OCI-LY7 (cell line): ENCODE results near the gene REC8.

ENCODE experiments used
- CTCF ChIP-seq: fragments of 200-600 bp; sonication (generic); conservative IDR thresholded peaks from 2 replicates; pipeline ENCODE4 v1.5.1; 2014; ENCODE audit warnings: mild to moderate bottlenecking, antibody characterized with exemption, low read length, moderate library complexity, mixed read lengths
- EZH2phosphoT487 ChIP-seq: fragments of 200-600 bp; sonication (generic); IDR thresholded peaks from 2 replicates; pipeline ENCODE4 v1.6.1; 2018; ENCODE audit warnings: low read depth, borderline replicate concordance, mild to moderate bottlenecking, mixed run types, antibody characterized with exemption, low read length, moderate library complexity, mixed read lengths

GRCh38 chr14:24177891-24178290 lies 6.0 kb downstream of the REC8 start:
- TF ChIP-seq CTCF, result no peak
- TF ChIP-seq EZH2phosphoT487, result no peak
